ENCODE measurements around the gene MATN3. TPM values are rescaled to one million over a fixed set of nuclear protein-coding genes. Genes with fewer than 3 reads are reported as not detected.

MATN3 gene
- total RNA-seq, 1 donor from 2014 or later = 1.3 TPM

GRCh38 chr2:19963386-19963785 is 49.1 kb downstream of the MATN3 start:
- Mint-ChIP-seq H3K27ac (ENCODE audit: unreplicated experiment) (no peak overlapping the region), H3K9me3 (no peaks in the 10 kb centered on the region), H3K4me1 (no peaks in the 10 kb centered on the region), H3K27me3 (ENCODE audit: low read depth) (no peaks in the 10 kb centered on the region), H3K4me3 (no peak overlapping the region), H3K36me3 (ENCODE audit: low read depth) (peaks cover 8% of the 10 kb centered on the region)
- TF ChIP-seq, protein P1, sequence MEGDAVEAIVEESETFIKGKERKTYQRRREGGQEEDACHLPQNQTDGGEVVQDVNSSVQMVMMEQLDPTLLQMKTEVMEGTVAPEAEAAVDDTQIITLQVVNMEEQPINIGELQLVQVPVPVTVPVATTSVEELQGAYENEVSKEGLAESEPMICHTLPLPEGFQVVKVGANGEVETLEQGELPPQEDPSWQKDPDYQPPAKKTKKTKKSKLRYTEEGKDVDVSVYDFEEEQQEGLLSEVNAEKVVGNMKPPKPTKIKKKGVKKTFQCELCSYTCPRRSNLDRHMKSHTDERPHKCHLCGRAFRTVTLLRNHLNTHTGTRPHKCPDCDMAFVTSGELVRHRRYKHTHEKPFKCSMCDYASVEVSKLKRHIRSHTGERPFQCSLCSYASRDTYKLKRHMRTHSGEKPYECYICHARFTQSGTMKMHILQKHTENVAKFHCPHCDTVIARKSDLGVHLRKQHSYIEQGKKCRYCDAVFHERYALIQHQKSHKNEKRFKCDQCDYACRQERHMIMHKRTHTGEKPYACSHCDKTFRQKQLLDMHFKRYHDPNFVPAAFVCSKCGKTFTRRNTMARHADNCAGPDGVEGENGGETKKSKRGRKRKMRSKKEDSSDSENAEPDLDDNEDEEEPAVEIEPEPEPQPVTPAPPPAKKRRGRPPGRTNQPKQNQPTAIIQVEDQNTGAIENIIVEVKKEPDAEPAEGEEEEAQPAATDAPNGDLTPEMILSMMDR (conservative IDR thresholded peaks at IDR 0.05) = no peak
- DNase-seq (ENCODE audit: low read depth, low spot score) = no peak

- TF ChIP-seq, protein P1 (conservative IDR thresholded peaks at IDR 0.05) = peak; percentile 90
- Mint-ChIP-seq H3K9me3 (no peaks in the 10 kb centered on the region), H3K27ac (ENCODE audit: unreplicated experiment) (no peak overlapping the region), H3K27me3 (ENCODE audit: low read depth) (no peaks in the 10 kb centered on the region), H3K4me3 (no peak overlapping the region), H3K4me1 (no peaks in the 10 kb centered on the region), H3K36me3 (ENCODE audit: low read depth) (peaks cover 4% of the 10 kb centered on the region)
- peak; percentile 41 for DNase-seq (ENCODE audit: low read depth, low spot score)
These were observed 56.7 kb downstream of the MATN3 start for GRCh38 chr2:19955544-19956422.

DNA sequence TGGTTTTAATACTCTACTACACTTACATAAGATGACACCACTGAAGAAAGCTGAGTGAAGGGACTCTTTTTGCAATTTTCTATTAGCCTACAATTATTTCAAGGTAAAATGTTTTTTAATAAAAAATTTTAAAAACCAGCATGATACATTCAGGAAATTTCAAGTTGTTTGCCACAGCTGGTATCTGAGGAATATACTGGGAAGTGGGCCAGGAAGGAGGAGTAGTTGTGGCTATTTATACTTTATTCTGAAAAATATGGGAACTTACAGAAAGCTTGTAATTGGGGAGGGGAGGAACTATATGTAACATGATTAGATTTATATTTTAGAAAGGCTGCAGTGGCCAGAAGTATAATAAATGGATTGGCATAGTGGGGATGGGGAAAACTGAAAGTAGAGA is 63.4 kb downstream of the MATN3 start:
- H3K27me3 Mint-ChIP-seq (ENCODE audit: low read depth) = no peaks in the 10 kb centered on the region
- TF ChIP-seq, protein P1 (conservative IDR thresholded peaks at IDR 0.05) = no peak
- peaks cover 6% of the 10 kb centered on the region for H3K4me1 Mint-ChIP-seq
- DNase-seq (ENCODE audit: low read depth, low spot score) = no peak
- H3K36me3 Mint-ChIP-seq (ENCODE audit: low read depth) = peaks cover 4% of the 10 kb centered on the region
- H3K4me3 Mint-ChIP-seq = no peak overlapping the region
- H3K9me3 Mint-ChIP-seq = no peaks in the 10 kb centered on the region
- H3K27ac Mint-ChIP-seq (ENCODE audit: unreplicated experiment) = no peak overlapping the region

DNA sequence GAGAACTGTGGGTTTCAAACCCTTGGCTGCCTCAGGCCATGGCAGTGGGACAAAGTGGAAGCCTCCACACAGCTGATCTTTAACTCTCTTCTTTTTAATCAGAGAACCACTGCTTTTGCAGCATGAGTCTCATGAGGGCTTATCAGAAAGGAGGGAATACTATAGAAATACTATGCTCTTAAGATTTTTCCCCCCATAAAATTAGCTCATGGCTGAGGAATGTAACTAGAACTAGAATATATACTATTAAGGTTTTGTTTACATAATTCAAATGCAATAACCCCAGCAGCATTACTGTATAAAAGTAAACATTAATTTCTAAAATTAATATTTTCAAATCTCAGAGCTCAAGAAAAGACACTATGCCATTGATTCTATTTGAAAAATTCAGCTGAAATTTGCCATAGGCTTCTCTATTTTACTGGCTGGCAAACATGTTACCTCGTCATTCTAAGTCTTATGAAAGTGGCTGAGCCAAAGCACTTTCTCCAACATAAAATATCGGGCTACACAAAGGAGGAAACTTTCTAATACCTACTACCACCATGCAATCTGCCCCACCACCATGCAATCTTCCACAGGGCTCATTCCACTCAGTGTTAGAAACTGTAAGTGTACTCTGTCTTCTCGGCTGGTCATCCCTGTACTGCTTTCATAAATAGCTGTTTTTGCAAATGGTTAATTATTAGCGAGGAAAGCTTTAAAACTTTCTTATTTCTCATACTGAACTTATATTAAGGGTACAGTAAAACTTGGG is 65.1 kb downstream of the MATN3 start:
- no peaks in the 10 kb centered on the region for H3K9me3 Mint-ChIP-seq
- DNase-seq (ENCODE audit: low read depth, low spot score) = no peak
- no peaks in the 10 kb centered on the region for H3K27me3 Mint-ChIP-seq (ENCODE audit: low read depth)
- peaks cover 8% of the 10 kb centered on the region for H3K4me1 Mint-ChIP-seq
- TF ChIP-seq, protein P1 (conservative IDR thresholded peaks at IDR 0.05) = no peak
- peaks cover 2% of the 10 kb centered on the region for H3K36me3 Mint-ChIP-seq (ENCODE audit: low read depth)
- H3K27ac Mint-ChIP-seq (ENCODE audit: unreplicated experiment) = no peak overlapping the region
- no peak overlapping the region for H3K4me3 Mint-ChIP-seq

GRCh38 chr2:19944205-19944845 is 68.1 kb downstream of the MATN3 start:
- TF ChIP-seq, protein P1 (conservative IDR thresholded peaks at IDR 0.05) = no peak
- no peak overlapping the region for H3K27ac Mint-ChIP-seq (ENCODE audit: unreplicated experiment)
- DNase-seq (ENCODE audit: low read depth, low spot score) = no peak
- no peaks in the 10 kb centered on the region for H3K27me3 Mint-ChIP-seq (ENCODE audit: low read depth)
- H3K9me3 Mint-ChIP-seq = no peaks in the 10 kb centered on the region
- H3K4me3 Mint-ChIP-seq = no peak overlapping the region
- H3K36me3 Mint-ChIP-seq (ENCODE audit: low read depth) = peaks cover 5% of the 10 kb centered on the region
- H3K4me1 Mint-ChIP-seq = peaks cover 8% of the 10 kb centered on the region

Data from neural crest cell (in vitro differentiated cells).